GM18505 (cell line): ENCODE results near the gene SLX9.
A peak's percentile ranks its signal among the peaks of the same experiment; 100 is the strongest.
"Not testable (repeated sequence)": the region's sequence is repeated elsewhere in the genome, so short reads cannot be mapped to it uniquely, and the experiment has no call there.

ENCODE experiments used
- ATAC-seq: cut with Tn5 transposase; IDR thresholded peaks from one replicate; pipeline ENCODE4 v1.9.1; 2021; ENCODE audit not compliant: unreplicated experiment
- POLR2A ChIP-seq: IDR thresholded peaks from 4 replicates; pipeline ENCODE4 v1.6.1; 2011; ENCODE audit warnings: borderline replicate concordance; ENCODE audit not compliant: insufficient read depth, insufficient read length; ENCODE audit errors: extremely low read depth

SLX9 gene

GRCh38 chr21:44905728-44906090 lies 34.1 kb upstream of the SLX9 start:
- ATAC-seq, result no peak
- TF ChIP-seq POLR2A, result no peak

GRCh38 chr21:44907225-44907965 lies 32.4 kb upstream of the SLX9 start:
- no peak for TF ChIP-seq POLR2A
- no peak for ATAC-seq

DNA sequence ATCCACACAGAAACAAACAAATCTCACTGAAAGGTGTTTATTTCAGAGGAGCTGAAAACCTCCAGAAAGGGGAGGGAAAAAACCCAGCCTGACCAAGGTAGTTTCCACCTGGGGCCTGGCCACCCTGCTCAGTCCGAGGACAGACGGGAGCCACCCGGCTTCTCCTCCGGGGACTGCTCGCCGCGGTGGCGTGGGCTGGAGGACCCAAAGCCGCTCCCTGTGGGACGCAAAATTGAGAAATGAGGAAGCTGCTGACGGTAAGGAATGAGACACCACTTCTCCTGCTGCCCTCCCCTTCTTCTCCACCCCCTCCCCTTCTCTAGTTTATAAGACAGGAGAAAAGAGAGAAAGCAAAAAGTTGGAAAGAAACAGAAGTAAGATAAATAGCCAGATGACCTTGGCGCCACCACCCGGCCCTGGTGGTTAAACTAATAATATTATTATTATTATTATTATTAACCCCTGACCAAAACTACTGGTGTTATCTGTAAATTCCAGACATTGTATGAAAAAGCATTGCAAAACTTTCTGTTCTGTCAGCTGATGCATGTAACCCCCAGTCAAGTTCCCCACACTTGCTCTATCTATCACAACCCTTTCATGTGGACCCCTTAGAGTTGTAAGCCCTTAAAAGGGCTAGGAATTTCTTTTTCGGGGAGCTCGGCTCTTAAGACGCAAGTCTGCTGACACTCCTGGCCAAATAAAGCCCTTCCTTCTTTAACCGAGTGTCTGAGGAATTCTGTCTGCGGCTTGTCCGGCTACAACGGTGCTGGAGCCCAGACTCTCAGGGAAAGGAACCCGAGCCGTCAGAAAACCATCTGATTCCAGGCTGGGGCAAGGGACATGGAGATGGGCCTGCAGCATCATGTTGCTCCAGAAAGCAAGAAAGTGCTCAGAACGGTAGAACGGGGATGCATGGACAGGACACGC lies 31.6 kb upstream of the SLX9 start:
- no peak for TF ChIP-seq POLR2A
- ATAC-seq, result no peak

DNA sequence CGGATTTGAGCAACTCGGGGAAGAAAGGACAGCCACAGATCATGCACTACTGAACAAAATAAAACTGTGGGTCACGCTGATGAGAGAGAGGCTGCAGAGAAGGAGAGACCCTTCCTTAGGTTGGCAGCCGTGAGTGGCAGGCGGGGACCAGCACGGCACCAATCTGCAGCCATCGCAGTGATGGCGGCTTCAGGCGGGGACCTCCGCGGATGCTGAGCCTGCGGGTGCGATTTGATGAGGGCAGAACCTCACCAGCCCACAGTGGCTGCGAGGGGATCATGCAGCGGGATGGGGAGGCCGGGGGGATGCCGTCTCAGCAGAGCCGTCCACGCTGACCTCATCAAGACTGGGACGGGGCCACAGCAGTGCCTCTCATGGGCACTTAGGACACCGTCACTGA lies 30.9 kb upstream of the SLX9 start:
- no peak for TF ChIP-seq POLR2A
- ATAC-seq, result no peak

- no peak for TF ChIP-seq POLR2A
- ATAC-seq, result no peak
These were observed 30.1 kb upstream of the SLX9 start for GRCh38 chr21:44909719-44910118.

- TF ChIP-seq POLR2A, result no peak
- no peak for ATAC-seq
These were observed 29.4 kb upstream of the SLX9 start for GRCh38 chr21:44910229-44911067.

- no peak for TF ChIP-seq POLR2A
- ATAC-seq, result no peak
These were observed 28.8 kb upstream of the SLX9 start for GRCh38 chr21:44911068-44911383.

DNA sequence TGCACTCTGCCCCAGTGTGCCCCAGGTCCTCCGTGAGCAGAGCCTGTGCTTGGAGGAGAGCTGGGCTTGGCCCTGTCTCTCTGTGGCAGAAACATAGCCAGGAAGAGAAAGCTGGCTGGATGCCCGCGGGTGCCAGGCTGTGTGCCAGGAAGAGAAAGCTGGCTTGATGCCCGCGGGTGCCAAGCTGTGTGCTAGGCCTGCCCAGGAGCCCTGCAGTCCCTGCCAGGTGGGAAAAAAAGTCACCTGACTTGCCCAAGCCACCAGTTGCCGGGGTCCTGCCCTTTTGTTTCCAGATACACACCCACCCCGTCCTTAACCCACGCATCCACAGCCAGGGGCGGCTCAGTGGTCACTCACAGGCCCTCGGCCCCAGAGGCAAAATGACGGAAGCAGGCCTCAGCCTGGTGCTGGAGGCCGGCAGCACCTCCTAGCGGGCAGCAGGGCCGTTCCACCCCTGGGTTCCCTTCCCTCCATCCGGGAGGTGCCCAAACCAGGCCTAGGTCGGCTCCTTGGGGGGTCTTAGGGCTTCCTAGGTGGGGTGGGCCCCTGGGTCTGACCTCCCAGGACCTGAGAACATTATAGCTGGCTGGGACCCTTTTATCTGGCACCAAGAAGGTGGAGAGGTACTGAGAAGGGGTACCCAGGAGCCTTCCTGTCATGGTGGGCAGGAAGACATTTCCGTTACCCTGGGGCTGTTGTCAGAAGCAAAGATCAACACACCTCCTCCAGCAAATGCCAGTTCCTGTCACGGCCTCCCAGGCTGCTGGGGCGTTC lies 28.3 kb upstream of the SLX9 start:
- no peak for ATAC-seq

DNA sequence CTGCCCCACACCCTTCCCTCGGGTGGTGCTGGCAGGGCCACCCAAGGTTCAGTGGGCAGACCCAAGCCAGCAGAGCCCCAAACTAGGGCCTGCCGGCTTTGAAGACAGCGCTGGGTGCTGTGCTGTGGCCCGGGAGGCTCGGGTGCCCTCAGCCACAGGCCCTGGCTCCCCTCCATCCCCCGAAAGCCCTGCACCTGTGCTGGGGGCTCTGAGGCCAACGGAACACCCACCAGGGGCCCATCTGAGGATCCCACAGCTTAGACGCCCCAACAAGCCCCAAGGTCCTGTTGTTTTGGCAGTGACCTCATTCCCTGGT lies 27.7 kb upstream of the SLX9 start:
- ATAC-seq, result no peak
- no peak for TF ChIP-seq POLR2A

More for the DNA sequence above, 28.3 kb upstream of the SLX9 start:
- peak; percentile 35 for TF ChIP-seq POLR2A

DNA sequence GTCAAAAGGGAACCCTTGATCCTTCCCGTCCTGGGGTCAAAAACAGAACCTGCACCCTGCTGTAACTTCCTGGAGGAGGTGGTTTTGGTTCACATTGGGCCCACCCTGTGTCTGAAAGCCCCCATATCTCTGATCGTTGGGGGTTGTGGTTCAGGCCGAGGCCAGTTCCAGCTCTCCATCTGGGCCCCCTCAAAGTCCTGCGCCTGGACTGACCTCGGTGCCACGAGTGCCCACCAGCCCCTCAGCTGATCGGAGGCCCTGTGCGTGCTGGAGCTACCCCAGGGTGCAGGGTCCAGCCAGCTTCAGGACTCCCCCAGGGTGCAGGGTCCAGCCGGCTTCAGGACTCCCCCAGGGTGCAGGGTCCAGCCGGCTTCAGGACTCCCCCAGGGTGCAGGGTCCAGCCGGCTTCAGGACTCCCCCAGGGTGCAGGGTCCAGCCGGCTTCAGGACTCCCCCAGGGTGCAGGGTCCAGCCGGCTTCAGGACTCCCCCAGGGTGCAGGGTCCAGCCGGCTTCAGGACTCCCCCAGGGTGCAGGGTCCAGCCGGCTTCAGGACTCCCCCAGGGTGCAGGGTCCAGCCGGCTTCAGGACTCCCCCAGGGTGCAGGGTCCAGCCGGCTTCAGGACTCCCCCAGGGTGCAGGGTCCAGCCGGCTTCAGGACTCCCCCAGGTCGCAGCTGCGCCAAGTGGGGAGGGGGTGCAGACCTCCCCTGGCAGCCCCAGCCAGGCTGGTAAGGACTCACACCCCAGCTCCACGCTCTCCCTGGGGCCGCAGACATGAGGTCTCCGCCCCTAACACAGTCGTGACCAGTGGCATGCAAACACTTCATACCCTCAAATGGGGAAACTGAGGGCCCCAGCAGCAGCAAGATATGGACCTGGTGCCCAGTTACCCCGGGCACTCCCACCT lies 27.1 kb upstream of the SLX9 start:
- not testable (repeated sequence) for ATAC-seq

DNA sequence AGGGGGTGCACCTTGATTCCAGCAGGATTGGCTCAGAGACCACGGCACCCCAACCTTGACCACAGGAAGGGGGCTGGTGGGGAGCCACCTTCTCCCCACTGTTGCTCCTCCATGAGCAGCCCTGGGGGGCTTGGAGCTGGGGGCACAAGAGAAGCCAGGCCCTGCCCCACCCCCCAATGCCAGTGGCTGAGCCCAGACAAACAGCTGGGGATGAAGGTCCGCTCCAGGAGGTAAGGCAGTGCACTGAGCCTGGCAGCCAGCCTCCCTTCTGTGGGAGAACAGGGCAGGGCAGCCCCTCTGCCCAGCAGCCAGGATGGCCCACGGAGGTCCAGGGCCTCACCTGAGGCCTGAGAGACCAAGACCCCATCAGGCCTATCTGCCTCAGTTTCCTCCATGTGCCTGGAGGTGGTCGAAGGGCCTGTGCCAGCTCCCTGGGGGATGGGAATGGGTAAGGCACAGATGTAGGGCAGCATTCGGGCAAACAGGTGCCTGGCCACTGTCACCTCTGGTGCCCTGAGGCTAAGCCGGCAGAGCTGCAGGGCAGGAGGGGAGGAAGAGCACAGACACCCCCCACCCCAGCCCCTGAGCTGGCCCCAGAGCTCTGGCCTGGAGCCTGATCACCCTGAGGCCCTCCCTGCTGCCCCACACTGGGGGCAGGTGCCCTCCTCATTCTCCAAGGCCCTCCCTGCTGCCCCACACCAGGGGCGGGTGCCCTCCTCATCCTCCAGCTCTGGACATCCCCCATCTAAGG lies 26.2 kb upstream of the SLX9 start:
- ATAC-seq, result no peak
- no peak for TF ChIP-seq POLR2A
